ENCODE data around the gene DRGX. TPM values are rescaled to one million over a fixed set of nuclear protein-coding genes. Genes with fewer than 3 reads are reported as not detected.

The DRGX gene
- total and polyA plus RNA-seq, 2 experiments from 2014 or later, result 0.09 TPM; not detected in 1

DNA sequence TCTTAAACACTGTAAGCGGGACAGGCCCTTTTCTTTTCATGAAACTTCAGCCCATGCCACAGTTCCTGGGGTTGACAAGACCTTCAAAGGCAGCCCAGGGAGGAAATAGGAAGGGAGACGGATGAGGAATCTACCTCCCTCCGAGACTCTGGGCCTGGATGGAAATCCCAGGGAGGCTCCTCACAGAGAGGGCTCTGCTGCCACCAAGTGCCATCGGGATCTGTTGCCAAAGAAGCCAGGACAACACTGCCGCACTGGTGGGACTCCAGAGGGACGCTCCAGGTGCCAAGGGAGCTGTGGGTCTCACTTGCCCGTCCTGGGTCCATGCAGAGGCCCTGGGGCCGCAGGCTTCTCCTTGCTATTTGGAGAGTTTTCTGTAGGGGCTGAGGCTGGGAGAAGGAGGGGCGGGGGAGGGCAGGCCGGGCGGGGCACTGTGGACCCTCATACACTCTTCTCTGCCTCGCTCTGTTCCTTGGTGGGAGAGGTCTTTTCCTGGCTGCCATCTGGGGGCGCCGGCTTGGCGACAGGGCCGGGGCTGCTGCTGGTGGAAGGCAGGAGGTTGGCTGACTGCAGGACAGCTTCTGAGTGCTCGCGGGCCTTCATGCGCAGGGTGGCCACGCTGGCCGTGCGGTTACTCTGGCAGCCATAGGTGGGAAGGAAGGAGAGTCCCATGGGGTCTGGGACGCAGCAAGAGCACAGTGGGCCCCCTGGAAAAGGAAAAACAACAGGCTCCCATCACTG is 30.0 kb downstream of the DRGX start:
- no peak for TF ChIP-seq EZH2 (IDR thresholded peaks at IDR 0.05; ENCODE audit: insufficient read depth, poor library complexity, severe bottlenecking)
- TF ChIP-seq EZH2phosphoT487 (IDR thresholded peaks at IDR 0.05; ENCODE audit: insufficient read depth, low read depth), result no peak
- DNase-seq, result no peak
- no peak overlapping the region for H3K4me3 ChIP-seq
- no peaks in the 10 kb centered on the region for H4K20me1 ChIP-seq (ENCODE audit: insufficient read depth)
- no peaks in the 10 kb centered on the region for H3K36me3 ChIP-seq (ENCODE audit: low read depth)
- H3K9ac ChIP-seq, result no peak overlapping the region
- no peaks in the 10 kb centered on the region for H3K4me1 ChIP-seq (ENCODE audit: insufficient read depth)
- no peaks in the 10 kb centered on the region for H3K9me3 ChIP-seq (ENCODE audit: low read depth)
- H2AFZ ChIP-seq, result no peak overlapping the region
- no peaks in the 10 kb centered on the region for H3K79me2 ChIP-seq (ENCODE audit: insufficient read depth)
- H3F3A ChIP-seq (ENCODE audit: insufficient read depth), result no peaks in the 10 kb centered on the region
- H3K9me2 ChIP-seq (ENCODE audit: insufficient read depth), result no peaks in the 10 kb centered on the region
- H3K27ac ChIP-seq, result no peak overlapping the region
- H3K4me2 ChIP-seq (ENCODE audit: unreplicated experiment), result no peak overlapping the region
- H3K27me3 ChIP-seq (replicated peaks; ENCODE audit: insufficient read depth), result peaks cover 11% of the 10 kb centered on the region
- in situ Hi-C loops (cut with MboI), result no loop called here
- WGBS, 2 experiments (ENCODE audit: low coverage in 1 of 2, low lambda C conversion rate in 2 of 2, missing lambda C conversion rate in 2 of 2), result 63 to 72% methylated on average over 17 to 23 of the region's 23 CpGs

- TF ChIP-seq EZH2 (IDR thresholded peaks at IDR 0.05; ENCODE audit: insufficient read depth, poor library complexity, severe bottlenecking), result no peak
- no peak for TF ChIP-seq EZH2phosphoT487 (IDR thresholded peaks at IDR 0.05; ENCODE audit: insufficient read depth, low read depth)
Observed at GRCh38 chr10:49365275-49365674, 30.6 kb downstream of the DRGX start.

DNA sequence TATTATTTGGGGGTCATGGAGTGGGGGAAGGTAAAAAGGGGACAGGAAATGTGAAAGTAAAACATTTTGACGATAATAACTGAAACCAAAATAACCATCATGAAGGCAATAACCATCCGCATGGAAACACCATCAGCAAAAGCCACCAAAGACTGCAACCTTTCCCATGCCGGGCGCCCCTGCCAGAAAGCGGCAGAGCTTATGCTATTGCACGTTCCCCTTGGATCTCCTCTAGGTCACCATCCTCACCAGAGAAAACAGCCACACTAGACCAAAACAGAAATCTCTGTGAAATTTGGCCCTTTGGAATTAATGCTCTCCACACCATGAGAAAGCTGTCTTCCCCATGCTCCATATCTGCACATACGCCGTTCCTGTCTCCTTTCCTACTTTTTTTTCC is 31.1 kb downstream of the DRGX start:
- H3K27me3 ChIP-seq (replicated peaks; ENCODE audit: insufficient read depth), result peaks cover 11% of the 10 kb centered on the region
- H3K79me2 ChIP-seq (ENCODE audit: insufficient read depth), result no peaks in the 10 kb centered on the region
- H3K4me2 ChIP-seq (ENCODE audit: unreplicated experiment), result no peak overlapping the region
- H4K20me1 ChIP-seq (ENCODE audit: insufficient read depth), result no peaks in the 10 kb centered on the region
- H3K4me3 ChIP-seq, result no peak overlapping the region
- no peaks in the 10 kb centered on the region for H3K4me1 ChIP-seq (ENCODE audit: insufficient read depth)
- TF ChIP-seq EZH2phosphoT487 (IDR thresholded peaks at IDR 0.05; ENCODE audit: insufficient read depth, low read depth) (no peak), EZH2 (IDR thresholded peaks at IDR 0.05; ENCODE audit: insufficient read depth, poor library complexity, severe bottlenecking) (no peak)
- no peaks in the 10 kb centered on the region for H3K9me3 ChIP-seq (ENCODE audit: low read depth)
- no peak overlapping the region for H2AFZ ChIP-seq
- in situ Hi-C loops (cut with MboI), result no loop called here
- no peaks in the 10 kb centered on the region for H3F3A ChIP-seq (ENCODE audit: insufficient read depth)
- no peaks in the 10 kb centered on the region for H3K36me3 ChIP-seq (ENCODE audit: low read depth)
- H3K27ac ChIP-seq, result no peak overlapping the region
- no peak for DNase-seq
- H3K9me2 ChIP-seq (ENCODE audit: insufficient read depth), result no peaks in the 10 kb centered on the region
- H3K9ac ChIP-seq, result no peak overlapping the region
- 78 to 81% methylated on average over 8 of the region's 8 CpGs for WGBS, 2 experiments (ENCODE audit: low coverage in 1 of 2, low lambda C conversion rate in 2 of 2, missing lambda C conversion rate in 2 of 2)

More at GRCh38 chr10:49365275-49365674, 30.6 kb downstream of the DRGX start:
- Histone ChIP-seq H3K27ac (no peak overlapping the region), H3K79me2 (ENCODE audit: insufficient read depth) (no peaks in the 10 kb centered on the region), H3F3A (ENCODE audit: insufficient read depth) (no peaks in the 10 kb centered on the region), H3K4me1 (ENCODE audit: insufficient read depth) (no peaks in the 10 kb centered on the region), H3K9ac (no peak overlapping the region), H3K4me2 (ENCODE audit: unreplicated experiment) (no peak overlapping the region), H3K9me3 (ENCODE audit: low read depth) (no peaks in the 10 kb centered on the region), H3K4me3 (no peak overlapping the region), H3K36me3 (ENCODE audit: low read depth) (no peaks in the 10 kb centered on the region), H3K9me2 (ENCODE audit: insufficient read depth) (no peaks in the 10 kb centered on the region), H3K27me3 (replicated peaks; ENCODE audit: insufficient read depth) (peaks cover 11% of the 10 kb centered on the region), H2AFZ (no peak overlapping the region), H4K20me1 (ENCODE audit: insufficient read depth) (no peaks in the 10 kb centered on the region)
- DNase-seq, result no peak
- in situ Hi-C loops (cut with MboI), result no loop called here
- 63 to 65% methylated on average over 3 of the region's 3 CpGs for WGBS, 2 experiments (ENCODE audit: low coverage in 1 of 2, low lambda C conversion rate in 2 of 2, missing lambda C conversion rate in 2 of 2)

DNA sequence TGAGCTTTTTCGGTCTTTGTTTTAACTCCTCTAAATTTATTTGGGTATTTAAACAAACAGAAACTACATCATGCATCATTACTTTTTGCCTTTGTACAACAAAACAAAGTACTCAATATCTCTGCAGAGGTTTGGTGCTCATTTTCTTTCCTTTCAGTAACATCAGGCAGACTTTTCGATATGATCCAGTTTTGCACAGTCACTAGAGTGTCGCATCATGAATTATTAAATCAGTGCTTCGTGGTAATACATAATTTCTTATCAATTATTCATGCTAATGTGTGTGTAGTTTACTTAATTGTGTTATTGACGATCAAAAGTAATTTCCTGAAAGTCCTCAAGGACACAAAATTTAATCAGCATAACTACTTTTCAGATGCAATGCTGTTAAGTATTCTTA is 31.8 kb downstream of the DRGX start:
- H3K9ac ChIP-seq, result no peak overlapping the region
- no peak overlapping the region for H3K27ac ChIP-seq
- H3K9me3 ChIP-seq (ENCODE audit: low read depth), result no peaks in the 10 kb centered on the region
- H3F3A ChIP-seq (ENCODE audit: insufficient read depth), result no peaks in the 10 kb centered on the region
- no peak overlapping the region for H2AFZ ChIP-seq
- H3K4me1 ChIP-seq (ENCODE audit: insufficient read depth), result no peaks in the 10 kb centered on the region
- WGBS, 2 experiments (ENCODE audit: low coverage in 1 of 2, low lambda C conversion rate in 2 of 2, missing lambda C conversion rate in 2 of 2), result 65 to 66% methylated on average over 5 of the region's 5 CpGs
- no peaks in the 10 kb centered on the region for H4K20me1 ChIP-seq (ENCODE audit: insufficient read depth)
- no peaks in the 10 kb centered on the region for H3K79me2 ChIP-seq (ENCODE audit: insufficient read depth)
- DNase-seq, result no peak
- H3K27me3 ChIP-seq (replicated peaks; ENCODE audit: insufficient read depth), result peaks cover 11% of the 10 kb centered on the region
- TF ChIP-seq EZH2phosphoT487 (IDR thresholded peaks at IDR 0.05; ENCODE audit: insufficient read depth, low read depth) (no peak), EZH2 (IDR thresholded peaks at IDR 0.05; ENCODE audit: insufficient read depth, poor library complexity, severe bottlenecking) (no peak)
- no peak overlapping the region for H3K4me3 ChIP-seq
- no peaks in the 10 kb centered on the region for H3K9me2 ChIP-seq (ENCODE audit: insufficient read depth)
- H3K4me2 ChIP-seq (ENCODE audit: unreplicated experiment), result no peak overlapping the region
- no peaks in the 10 kb centered on the region for H3K36me3 ChIP-seq (ENCODE audit: low read depth)
- in situ Hi-C loops (cut with MboI), result no loop called here

All from GM23248 (cell line).